Measurements from ENCODE around the gene TBXT.
"Not testable (repeated sequence)": the region's sequence is repeated elsewhere in the genome, so short reads cannot be mapped to it uniquely, and the experiment has no call there.

The TBXT gene

GRCh38 chr6:166167801-166168615 is at the start of gene TBXT:
TSS of gene TBXT (minus strand) at chr6:166167851. CDS start at chr6:166167591, 260 bp downstream.
- no peak for DNase-seq

- DNase-seq: no peak
Observed at GRCh38 chr6:166207284-166207561, 39.6 kb upstream of the TBXT start.

GRCh38 chr6:166206510-166207283 is 39.0 kb upstream of the TBXT start:
- DNase-seq: peak; percentile 42 to 60 (median 51)

GRCh38 chr6:166206066-166206465 is 38.4 kb upstream of the TBXT start:
- DNase-seq: no peak

GRCh38 chr6:166204852-166205650 is 37.4 kb upstream of the TBXT start:
- DNase-seq: no peak

- DNase-seq: no peak
Observed at GRCh38 chr6:166203641-166204222, 36.1 kb upstream of the TBXT start.

- peak; percentile 33 to 43 (median 38) for DNase-seq
Observed at GRCh38 chr6:166203003-166203640, 35.5 kb upstream of the TBXT start.

GRCh38 chr6:166202321-166202733 is 34.7 kb upstream of the TBXT start:
- peak; percentile 35 to 54 (median 49) for DNase-seq

- DNase-seq: peak in 1 of 3 donors; percentile 16
Observed at GRCh38 chr6:166201878-166202277, 34.2 kb upstream of the TBXT start.

- DNase-seq: no peak
Observed at GRCh38 chr6:166197361-166197760, 29.7 kb upstream of the TBXT start.

GRCh38 chr6:166195860-166196238 is 28.2 kb upstream of the TBXT start:
- DNase-seq: no peak

- DNase-seq: peak; percentile 48 to 55 (median 54)
Observed at GRCh38 chr6:166194914-166195859, 27.5 kb upstream of the TBXT start.

GRCh38 chr6:166192557-166192956 is 24.9 kb upstream of the TBXT start:
- no peak for DNase-seq

GRCh38 chr6:166192136-166192535 is 24.5 kb upstream of the TBXT start:
- DNase-seq: no peak

- no peak for DNase-seq
Observed at GRCh38 chr6:166179704-166180103, 12.1 kb upstream of the TBXT start.

GRCh38 chr6:166176106-166176505 is 8.5 kb upstream of the TBXT start:
- no peak for DNase-seq

- not testable (repeated sequence) for DNase-seq
Observed at GRCh38 chr6:166175093-166175492, 7.4 kb upstream of the TBXT start.

- no peak for DNase-seq
Observed at GRCh38 chr6:166174031-166174430, 6.4 kb upstream of the TBXT start.

GRCh38 chr6:166173281-166173951 is 5.8 kb upstream of the TBXT start:
- peak in 1 of 3 donors; percentile 17 for DNase-seq

- DNase-seq: no peak
Observed at GRCh38 chr6:166172546-166172945, 4.9 kb upstream of the TBXT start.

Measured in suppressor macrophage treated with lipopolysaccharide for 1 hour (primary cell).